HepG2 (cell line): Measurements from ENCODE around the gene MMP23B. TPM values are rescaled to one million over a fixed set of nuclear protein-coding genes. Genes with fewer than 3 reads are reported as not detected.
"Not testable (repeated sequence)": the region's sequence is repeated elsewhere in the genome, so short reads cannot be mapped to it uniquely, and the experiment has no call there.

Source experiments
- ATAC-seq: fragments of 200-7000 bp; cut with Tn5 transposase; 3 replicates; pipeline ENCODE4 v1.9.1; 2020; ENCODE audit warnings: mild to moderate bottlenecking, moderate library complexity
- BruUV-seq: library from RNA; stranded (reverse); fragments of 400-500 nt; replicated peaks from 2 replicates; lab custom pipeline; 2021; lab: Mats Ljungman, UMichigan
- CTCF ChIA-PET: fragments of 300-600 bp; formaldehyde crosslinking; extraction: SDS; loops from one replicate; lab custom pipeline; 2021; ENCODE audit warnings: low total read pairs, inconsistent platforms, low intra/inter-chr PET ratio; lab: Yijun Ruan, JAX
- POLR2A ChIA-PET: fragments of 350-600 bp; sonication (Branson Sonifier 250); formaldehyde crosslinking; loops from one replicate; lab custom pipeline; 2020; ENCODE audit warnings: antibody characterized with exemption, inconsistent platforms; lab: Yijun Ruan, JAX
- DNase-seq: peaks from one replicate; pipeline ENCODE4 v3.0.0-alpha.2; 2015; ENCODE audit warnings: low spot score
- FAIRE-seq: peaks from 3 replicates; lab custom pipeline; 2011; peaks lifted over from hg19 to GRCh38; lab: Jason Lieb, UNC
- H2AFZ ChIP-seq: one replicate; pipeline ENCODE4 v1.6.1; 2011; ENCODE audit warnings: low read length, inconsistent platforms
- H3K27ac ChIP-seq: fragments of 300-600 bp; 3 replicates; pipeline ENCODE4 v1.8.0; 2011; ENCODE audit warnings: mixed run types, mild to moderate bottlenecking, mixed read lengths, low read length, inconsistent platforms; ENCODE audit not compliant: insufficient read depth; ENCODE audit errors: extremely low read length
- H3K27me3 ChIP-seq, 2 experiments: fragments of 200-600 bp in 1 of 2; 2 replicates in 1 of 2; 3 replicates in 1 of 2; pipeline versions ENCODE4 v1.6.0 to v1.8.0; 2011; ENCODE audit warnings: low read length in 2 of 2, mild to moderate bottlenecking in 2 of 2, moderate library complexity in 2 of 2, inconsistent platforms in 1 of 2; ENCODE audit not compliant: insufficient read depth in 2 of 2, control insufficient read depth in 1 of 2
- H3K36me3 ChIP-seq, 2 experiments: fragments of 200-600 bp in 1 of 2; replicated peaks in 1 of 2; 2 replicates in 1 of 2; 3 replicates in 1 of 2; pipeline versions ENCODE4 v1.5.1 to v1.8.0; 2011; ENCODE audit warnings: low read length in 2 of 2, inconsistent platforms in 1 of 2; ENCODE audit not compliant: insufficient read depth in 2 of 2, control insufficient read depth in 1 of 2
- H3K4me1 ChIP-seq: 2 replicates; pipeline ENCODE4 v1.5.1; 2012; ENCODE audit warnings: low read length, inconsistent platforms; ENCODE audit not compliant: insufficient read depth
- H3K4me2 ChIP-seq: 2 replicates; pipeline ENCODE4 v1.6.0; 2011; ENCODE audit warnings: low read depth, low read length, inconsistent platforms
- H3K4me3 ChIP-seq, 3 experiments: fragments of 200-600 bp in 1 of 3; sonication (generic), shearing (Covaris generic) in 1 of 3; replicated peaks in 1 of 3; 2 replicates each; pipeline ENCODE4 v1.5.1; 2011 to 2016; ENCODE audit warnings: low read length in 3 of 3, inconsistent platforms in 2 of 3, low read depth in 2 of 3, mild to moderate bottlenecking in 2 of 3, control low read depth in 1 of 3, mixed read lengths in 1 of 3; ENCODE audit not compliant: insufficient read depth in 1 of 3
- H3K79me2 ChIP-seq: one replicate; pipeline ENCODE4 v1.6.1; 2011; ENCODE audit warnings: low read length, inconsistent platforms; ENCODE audit not compliant: insufficient read depth
- H3K9ac ChIP-seq: 2 replicates; pipeline ENCODE4 v1.6.0; 2011; ENCODE audit warnings: mild to moderate bottlenecking, low read depth, low read length, inconsistent platforms; ENCODE audit not compliant: insufficient read depth
- H3K9me3 ChIP-seq: 2 replicates; pipeline ENCODE4 v1.5.1; 2012; ENCODE audit warnings: mild to moderate bottlenecking, low read length
- H4K20me1 ChIP-seq: 2 replicates; pipeline ENCODE4 v1.6.0; 2011; ENCODE audit warnings: inconsistent platforms, mild to moderate bottlenecking, low read length, moderate library complexity; ENCODE audit not compliant: insufficient read depth
- HCFC1 ChIP-seq: fragments of 150-350 bp; IDR thresholded peaks from 2 replicates; pipeline ENCODE4 v1.6.1; 2014; ENCODE audit warnings: low read depth, low read length
- HNRNPK ChIP-seq: fragments of 200-400 bp; formaldehyde crosslinking; IDR thresholded peaks from 2 replicates; pipeline ENCODE4 v1.6.1; 2018; ENCODE audit warnings: low read length, low read depth, moderate library complexity, mild to moderate bottlenecking; ENCODE audit not compliant: poor library complexity, severe bottlenecking
- MLXIP ChIP-seq: sonication (generic); formaldehyde crosslinking; IDR thresholded peaks from 2 replicates; pipeline ENCODE4 v1.9.0; 2021; ENCODE audit warnings: missing genetic modification reagents, borderline replicate concordance
- TEAD3 ChIP-seq: optimal IDR thresholded peaks from 2 replicates; pipeline ENCODE3; 2016; ENCODE audit warnings: borderline replicate concordance
- TFAP4 ChIP-seq: sonication (generic); IDR thresholded peaks from 2 replicates; pipeline ENCODE4 v1.6.1; 2016; ENCODE audit warnings: low read depth, borderline replicate concordance
- ZNF841 ChIP-seq: sonication (generic); formaldehyde crosslinking; IDR thresholded peaks from 2 replicates; pipeline ENCODE4 v1.8.1; 2023; ENCODE audit warnings: missing genetic modification reagents, borderline replicate concordance
- WGBS: methylation state at CpG from one replicate; pipeline ENCODE4 v1.1.6; 2017; ENCODE audit warnings: low lambda C conversion rate; 5-methylcytosine and 5-hydroxymethylcytosine counted together
- in situ Hi-C: cut with HindIII; loops from 2 replicates; pipeline ENCODE4 v1.10.0; 2017; ENCODE audit warnings: low pct_unique_long_range_greater_than_20kb; ENCODE audit not compliant: extremely low pct_ligation_motif_present
- intact Hi-C: fragments of 100-400 bp; cut with micrococcal nuclease; formaldehyde crosslinking; loops from one replicate; pipeline ENCODE4 v1.10.0; 2022; ENCODE audit not compliant: unreplicated experiment
- polyA plus RNA-seq, 8 experiments: library from polyadenylated mRNA; depleted of rRNA in 3 of 8; stranded (reverse) in 7 of 8; unstranded in 1 of 8; fragments of >200 nt; fragmentation: Illumina TruSeq in 4 of 8; extraction: Trizol in 4 of 8; gene quantifications; 2 replicates each; pipeline versions ENCODE4 v1.2.1 to v1.2.3, GENCODE V29; 2011 to 2016; ENCODE audit warnings: low read depth in 4 of 8, missing spikeins in 1 of 8, mixed read lengths in 1 of 8; ENCODE audit not compliant: insufficient read depth in 1 of 8
- total RNA-seq, 5 experiments: library from RNA; depleted of rRNA; stranded (reverse); fragments of >200 nt; fragmentation: Illumina TruSeq; extraction: Trizol; gene quantifications; 2 replicates each; pipeline ENCODE4 v1.2.3, GENCODE V29; 2016; ENCODE audit warnings: low read depth in 1 of 5

The MMP23B gene
- total and polyA plus RNA-seq, 2 of the 13 experiments (the other 11 are each of a cell fraction or from before 2014, with no cell fraction given), result 0.61 to 0.75 TPM

DNA sequence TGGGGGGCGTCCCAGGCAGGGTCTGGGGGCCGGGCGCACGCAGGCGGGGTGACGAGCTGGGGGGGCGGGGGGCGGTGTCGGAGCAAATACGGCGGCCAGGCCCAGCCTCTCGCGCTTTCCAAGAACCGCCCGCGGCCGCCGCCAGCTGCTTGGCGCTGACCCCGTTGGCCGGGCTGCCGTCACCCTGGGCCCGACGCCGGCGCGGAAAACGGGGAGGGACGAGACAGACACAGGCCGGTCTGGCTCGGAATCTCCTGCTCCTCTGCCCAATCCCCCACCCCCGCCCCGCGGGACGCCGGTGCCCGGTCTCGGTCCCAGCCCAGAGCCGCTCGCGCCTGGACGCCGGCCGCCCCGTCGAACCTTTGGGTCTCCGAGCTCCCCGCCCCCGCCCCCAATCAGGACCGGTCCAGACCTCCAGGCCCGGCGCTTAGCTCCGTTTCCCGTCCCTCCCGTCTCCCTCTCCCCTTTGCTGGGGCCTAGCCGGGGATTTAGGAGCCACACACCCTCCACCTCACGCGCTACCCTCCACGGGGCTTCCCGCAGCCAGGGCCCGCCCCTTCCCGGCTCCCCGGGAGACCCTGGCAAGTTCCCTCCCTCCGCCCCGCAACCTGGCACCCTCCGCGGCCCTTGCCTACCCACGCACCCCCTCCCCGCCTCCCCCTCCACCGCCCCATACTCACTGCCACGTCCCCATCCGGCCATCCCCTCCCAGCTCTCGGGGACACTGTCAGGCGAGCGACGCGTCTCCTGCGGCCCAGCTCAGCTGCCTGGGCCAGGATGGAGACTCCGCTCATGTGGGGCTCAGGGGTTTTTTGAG lies 800 bp upstream of the MMP23B start:
- FAIRE-seq (no peak), DNase-seq (no peak), ATAC-seq (no peak)
- no peaks in the 10 kb centered on the region for H3K9me3 ChIP-seq
- intact Hi-C loops (no loop called here), in situ Hi-C loops (no loop called here)
- peaks cover 0 to 2% of the 10 kb centered on the region in 2 experiments; a peak in 1 of 5 replicates for H3K36me3 ChIP-seq
- H3K4me1 ChIP-seq, result no peaks in the 10 kb centered on the region
- BruUV-seq, result no TSS peak
- no peaks in the 10 kb centered on the region for H3K27me3 ChIP-seq
- H3K27ac ChIP-seq, result no peak overlapping the region
- TF ChIP-seq HCFC1, result no peak
- TF ChIP-seq MLXIP (CRISPR knock-in tag), result no peak
- no peak for TF ChIP-seq ZNF841 (CRISPR knock-in tag)
- no peak for TF ChIP-seq TEAD3 (CRISPR knock-in tag)
- no peak for TF ChIP-seq TFAP4
- peak; percentile 22 for TF ChIP-seq HNRNPK
- no peak overlapping the region for H3K4me3 ChIP-seq
- H3K4me2 ChIP-seq, result peak overlapping the region; percentile 70
- H4K20me1 ChIP-seq, result no peaks in the 10 kb centered on the region
- ChIA-PET CTCF (no interaction called here), POLR2A (no interaction called here)
- H3K9ac ChIP-seq, result no peak overlapping the region
- WGBS, result 95% methylated on average over 66 of the region's 79 CpGs
- no peaks in the 10 kb centered on the region for H3K79me2 ChIP-seq
- H2AFZ ChIP-seq, result no peak overlapping the region

DNA sequence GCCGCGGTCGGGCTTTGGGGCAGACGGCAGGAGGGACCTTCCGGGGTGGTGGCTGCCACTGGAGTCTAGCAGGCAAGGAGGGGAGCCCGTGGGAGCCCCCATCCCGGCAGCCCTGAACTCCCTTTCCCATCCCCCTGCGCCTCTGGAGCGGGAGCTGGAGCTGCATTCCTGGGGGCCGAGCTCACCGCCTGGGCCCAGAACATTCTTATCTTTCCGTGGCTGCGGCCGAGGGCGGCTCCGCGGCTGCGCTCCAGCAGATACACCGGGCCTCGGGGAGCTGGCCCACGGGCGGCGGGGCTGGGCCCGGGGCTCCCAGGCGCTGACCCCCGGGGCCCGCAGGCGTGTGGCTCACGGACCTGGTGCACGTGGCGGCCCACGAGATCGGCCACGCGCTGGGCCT lies 1.4 kb downstream of the MMP23B start:
- in situ Hi-C loops, H3K27me3 ChIP-seq, H3K4me3 ChIP-seq, H4K20me1 ChIP-seq, H3K79me2 ChIP-seq, intact Hi-C loops, H3K36me3 ChIP-seq, H3K9me3 ChIP-seq, CTCF ChIA-PET, H3K4me1 ChIP-seq, BruUV-seq, H3K9ac ChIP-seq, FAIRE-seq, H3K4me2 ChIP-seq, POLR2A ChIA-PET, H3K27ac ChIP-seq, H2AFZ ChIP-seq, DNase-seq, ATAC-seq: not testable (repeated sequence)
- no CpG with 5 or more reads among the region's 35 CpGs for WGBS

- 98% methylated on average over 9 of the region's 13 CpGs for WGBS
- FAIRE-seq, H3K9ac ChIP-seq, in situ Hi-C loops, BruUV-seq, DNase-seq, CTCF ChIA-PET, intact Hi-C loops, H3K4me2 ChIP-seq, H3K27me3 ChIP-seq, H2AFZ ChIP-seq, H3K9me3 ChIP-seq, POLR2A ChIA-PET, H3K36me3 ChIP-seq, H3K4me1 ChIP-seq, H4K20me1 ChIP-seq, H3K4me3 ChIP-seq, H3K27ac ChIP-seq, H3K79me2 ChIP-seq: not testable (repeated sequence)
- ATAC-seq, result peak; percentile 4; the same call in 1 of the 3 replicates
Measured at GRCh38 chr1:1634613-1635012, 2.6 kb downstream of the MMP23B start.
